Adrenal gland (tissue), 12 donors: Measurements from ENCODE around the gene AGPS. TPM values are rescaled to one million over a fixed set of nuclear protein-coding genes. Genes with fewer than 3 reads are reported as not detected.

Experiments
- DNase-seq, 7 donors: peaks; one replicate each; pipeline ENCODE4 v3.0.0-alpha.2; 2019 to 2020
- H3K27ac ChIP-seq, 5 donors: fragments of 200-600 bp; sonication (generic) in 4 of 5; 1 replicate in 3 of 5; 2 replicates in 2 of 5; pipeline versions ENCODE4 v1.5.1 to v1.8.0; 2016 to 2020; ENCODE audit warnings: mild to moderate bottlenecking in 1 of 5
- H3K27me3 ChIP-seq: fragments of 200-600 bp; 2 replicates; pipeline ENCODE4 v1.8.0; 2021
- H3K36me3 ChIP-seq, 2 donors: fragments of 200-600 bp; replicated peaks in 1 of 2; 1 replicate in 1 of 2; 2 replicates in 1 of 2; pipeline versions ENCODE4 v1.5.1 to v1.8.0; 2018 to 2022
- H3K4me1 ChIP-seq, 2 donors: fragments of 200-600 bp; replicated peaks in 1 of 2; 1 replicate in 1 of 2; 2 replicates in 1 of 2; pipeline versions ENCODE4 v1.5.1 to v1.8.0; 2018 to 2021
- H3K4me3 ChIP-seq, 4 donors: fragments of 200-600 bp; sonication (generic) in 3 of 4; one replicate each; pipeline ENCODE4 v1.5.1; 2016 to 2018
- H3K9me3 ChIP-seq, 3 donors: fragments of 200-600 bp; sonication (generic) in 1 of 3; replicated peaks in 1 of 3; 1 replicate in 2 of 3; 2 replicates in 1 of 3; pipeline versions ENCODE4 v1.5.1 to v1.8.0; 2016 to 2021
- CTCF ChIP-seq, 6 experiments: fragments of 450-650 bp in 4 of 6; fragments of 200-600 bp in 2 of 6; sonication (generic) in 1 of 6; IDR thresholded peaks; 1 replicate in 5 of 6; 2 replicates in 1 of 6; pipeline versions ENCODE4 v1.5.1 to v1.8.0; 2016 to 2021; ENCODE audit warnings: antibody characterized with exemption in 6 of 6, mild to moderate bottlenecking in 2 of 6, moderate library complexity in 1 of 6
- POLR2A ChIP-seq, 2 donors: fragments of 450-650 bp; IDR thresholded peaks; one replicate each; pipeline ENCODE4 v1.6.1; 2017; ENCODE audit warnings: antibody characterized with exemption in 2 of 2, mild to moderate bottlenecking in 2 of 2, moderate library complexity in 1 of 2
- WGBS, 4 donors: extraction: QIAGEN DNeasy Blood & Tissue Kit in 2 of 4; methylation state at CpG; one replicate each; pipeline versions ENCODE4 v1.1.5 to v1.1.7; 2013 to 2017; 5-methylcytosine and 5-hydroxymethylcytosine counted together
- intact Hi-C, 2 donors: fragments of 100-400 bp; cut with DNase I; formaldehyde crosslinking; loops; one replicate each; pipeline versions ENCODE4 v1.14.1 to v1.15.0; 2022 to 2023
- polyA plus RNA-seq, 3 donors: library from polyadenylated mRNA; stranded (reverse); fragments of 200-250 nt in 2 of 3; fragments of 350-450 nt in 1 of 3; fragmentation: Illumina TruSeq in 1 of 3; extraction: RNeasy Lipid Tissue Mini Kit (QIAGEN cat#74804) in 1 of 3; gene quantifications; one replicate each; pipeline ENCODE4 v1.2.3, GENCODE V29; 2013 to 2014
- total RNA-seq, 9 donors: library from RNA; depleted of rRNA in 4 of 9; stranded (reverse); fragments of >200 nt in 4 of 9; fragments of 120-200 nt in 1 of 9; fragmentation: NEBNext Ultra II Directional in 1 of 9; extraction: Animal tissue kit (Norgen Biotek cat#: 25700) in 1 of 9; gene quantifications; one replicate each; pipeline versions ENCODE4 v1.1.0 to v1.2.4, GENCODE V29; 2013 to 2023
- donor health status: healthy with polysubstance abuse.
- donor health status: Bipolar disorder and iron deficiency.
- donor health status: DM: yes; HTN: yes; CAD: no.
- donor health status: DM: no; HTN: no; CAD: no.
- donor health status: DM: no; HTN: no; CAD: no.
- donor health status: DM: yes; HTN: yes; CAD: no.

AGPS gene
- total and polyA plus RNA-seq, 12 donors, result 3.8 to 43.1 (median 32.8) TPM

- Histone ChIP-seq H3K27me3 (no peaks in the 10 kb centered on the region), H3K4me3 (peak overlapping the region; percentile 70 to 82 (median 80)), H3K4me1 (peaks cover 0 to 8% of the 10 kb centered on the region in 2 donors), H3K27ac (peak overlapping the region; percentile 42 to 98 (median 84)), H3K9me3 (no peaks in the 10 kb centered on the region), H3K36me3 (no peaks in the 10 kb centered on the region)
- intact Hi-C loops, result no loop called here
- TF ChIP-seq POLR2A (IDR thresholded peaks at IDR 0.05) (no peak), CTCF (IDR thresholded peaks at IDR 0.05) (peak in 1 of 6 experiments; percentile 11)
- WGBS, 4 donors, result 0 to 3% (median 1%) methylated on average over 5 to 63 of the region's 64 CpGs
- peak; percentile 84 to 93 (median 86) for DNase-seq
Measured at GRCh38 chr2:177552422-177553175, 160.0 kb downstream of the AGPS start.

DNA sequence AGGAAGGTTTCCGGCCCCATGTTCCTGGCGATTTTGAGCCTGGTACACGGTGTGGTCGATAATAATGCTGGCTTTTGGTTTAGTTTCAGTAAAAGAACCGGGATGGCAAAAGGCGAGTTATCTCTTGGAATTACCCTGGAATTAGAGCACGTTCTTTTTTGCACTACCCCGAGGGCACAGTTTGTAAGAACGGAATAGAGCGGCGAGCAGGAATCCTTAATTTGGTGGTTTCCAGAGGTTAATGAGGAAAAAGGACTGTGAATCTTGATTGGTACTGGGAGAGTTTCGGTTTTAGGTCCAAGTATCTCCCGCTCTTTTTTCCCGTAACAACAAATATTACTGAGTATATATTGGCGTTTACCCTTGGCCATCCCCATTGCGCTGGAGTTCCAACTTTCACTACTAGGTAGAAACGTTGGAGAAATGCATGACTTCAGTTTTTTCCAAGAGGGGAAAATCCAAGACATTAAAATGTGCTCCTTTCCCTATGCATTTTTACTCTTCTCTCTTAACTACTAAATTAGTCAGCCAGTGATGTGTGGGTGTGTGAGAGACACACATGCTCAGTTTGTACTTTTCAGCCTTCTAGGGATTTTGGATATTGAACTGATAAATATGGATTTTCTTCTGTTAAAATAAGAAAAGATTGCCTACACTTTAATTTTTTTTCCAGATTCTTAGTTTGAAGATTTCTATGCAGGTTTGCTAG, 160.8 kb downstream of the AGPS start:
- 0 to 9% (median 3%) methylated on average over 12 to 17 of the region's 17 CpGs for WGBS, 4 donors
- Histone ChIP-seq H3K4me3 (peak overlapping the region; percentile 70 to 82 (median 80)), H3K27me3 (no peaks in the 10 kb centered on the region), H3K9me3 (no peaks in the 10 kb centered on the region), H3K27ac (peak overlapping the region; percentile 42 to 98 (median 84)), H3K36me3 (no peaks in the 10 kb centered on the region), H3K4me1 (peaks cover 0 to 8% of the 10 kb centered on the region in 2 donors)
- no peak for TF ChIP-seq CTCF (IDR thresholded peaks at IDR 0.05)
- TF ChIP-seq POLR2A (IDR thresholded peaks at IDR 0.05), result no peak
- intact Hi-C loops, result no loop called here
- DNase-seq, result no peak

DNA sequence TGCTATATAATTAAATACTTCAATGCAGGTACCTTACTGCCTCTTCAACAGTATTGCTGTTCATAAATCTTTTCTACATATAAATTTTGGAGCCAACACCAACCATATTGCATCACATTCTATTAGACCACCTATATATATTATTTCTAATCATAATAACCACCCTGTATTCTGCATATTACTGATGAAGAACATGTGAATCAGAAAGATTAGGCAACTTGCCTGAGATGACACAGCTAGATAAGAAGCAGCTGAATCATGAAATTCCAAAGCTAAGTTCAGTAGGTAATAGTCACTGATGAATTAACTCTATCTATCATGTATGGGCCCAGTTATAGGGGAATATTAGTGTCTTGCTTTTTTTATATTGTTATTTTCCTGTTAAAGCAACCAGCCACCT, 161.8 kb downstream of the AGPS start:
- Histone ChIP-seq H3K4me1 (peaks cover 0 to 8% of the 10 kb centered on the region in 2 donors), H3K27ac (no peak overlapping the region), H3K27me3 (no peaks in the 10 kb centered on the region), H3K36me3 (no peaks in the 10 kb centered on the region), H3K9me3 (no peaks in the 10 kb centered on the region), H3K4me3 (no peak overlapping the region)
- intact Hi-C loops, result no loop called here
- TF ChIP-seq POLR2A (IDR thresholded peaks at IDR 0.05), result no peak
- TF ChIP-seq CTCF (IDR thresholded peaks at IDR 0.05), result no peak
- no peak for DNase-seq

DNA sequence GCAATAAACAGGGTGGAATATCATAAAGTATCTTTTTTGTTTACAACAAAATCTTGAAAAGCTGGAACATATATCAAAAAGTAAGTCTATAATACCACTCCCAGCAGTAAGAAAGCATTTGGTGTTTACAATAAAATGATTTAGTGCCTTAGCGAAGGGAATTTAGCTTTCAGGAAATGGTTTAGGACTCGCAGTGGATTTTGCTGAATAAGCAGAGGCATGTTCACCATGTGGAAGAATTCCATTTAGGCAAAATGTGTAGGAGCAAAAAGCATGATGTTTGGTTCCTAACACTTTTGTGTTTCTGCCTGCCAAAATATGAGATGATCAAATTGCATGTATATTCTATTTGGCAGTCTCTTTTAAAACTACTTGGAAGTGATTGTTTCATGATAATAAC, 163.6 kb downstream of the AGPS start:
- H3K4me1 ChIP-seq, result peaks cover 0 to 8% of the 10 kb centered on the region in 2 donors
- WGBS, 4 donors, result 69 to 84% (median 71%) methylated on average over 2 of the region's 2 CpGs
- TF ChIP-seq POLR2A (IDR thresholded peaks at IDR 0.05) (no peak), CTCF (IDR thresholded peaks at IDR 0.05) (no peak)
- H3K36me3 ChIP-seq, result no peaks in the 10 kb centered on the region
- intact Hi-C loops, result no loop called here
- H3K4me3 ChIP-seq, result no peak overlapping the region
- DNase-seq, result no peak
- no peaks in the 10 kb centered on the region for H3K9me3 ChIP-seq
- no peak overlapping the region for H3K27ac ChIP-seq
- H3K27me3 ChIP-seq, result no peaks in the 10 kb centered on the region
